ENCODE results near the gene TPRG1L. TPM values are rescaled to one million over a fixed set of nuclear protein-coding genes. Genes with fewer than 3 reads are reported as not detected.
A peak's percentile ranks its signal among the peaks of the same experiment; 100 is the strongest.

The TPRG1L gene
- total and polyA plus RNA-seq, 8 donors: 27.3 to 42.9 (median 32.2) TPM

- Histone ChIP-seq H3K4me1 (no peaks in the 10 kb centered on the region), H3K9me3 (no peaks in the 10 kb centered on the region), H3K27ac (no peak overlapping the region), H3K36me3 (peaks cover 0 to 92% of the 10 kb centered on the region in 2 donors), H3K4me3 (no peak overlapping the region), H3K27me3 (no peaks in the 10 kb centered on the region)
- ATAC-seq: no peak
- intact Hi-C loops (cut with DNase I): no loop called here
- TF ChIP-seq CTCF (IDR thresholded peaks at IDR 0.05): no peak
- DNase-seq: no peak
Measured at GRCh38 chr1:3641046-3641760, 16.4 kb downstream of the TPRG1L start.

DNA sequence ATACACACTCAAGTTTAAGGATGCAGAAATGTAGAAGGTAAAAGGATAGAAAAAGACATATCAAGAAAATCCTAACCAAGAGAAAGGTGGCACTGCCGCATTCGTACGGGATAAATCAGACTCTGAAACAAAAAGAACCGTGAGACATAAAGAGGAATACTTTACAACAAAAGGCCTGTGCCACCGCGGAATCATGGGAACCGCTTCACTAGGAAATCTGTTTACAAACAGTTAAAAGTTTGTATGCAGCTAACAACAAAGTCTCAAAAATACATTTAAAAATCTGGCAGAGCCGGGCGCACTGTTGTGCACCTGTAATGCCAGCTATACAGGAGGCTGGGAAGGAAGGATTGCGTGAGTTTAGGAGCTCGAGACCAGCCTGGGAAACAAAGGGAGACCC lies 17.0 kb downstream of the TPRG1L start:
- Histone ChIP-seq H3K27ac (no peak overlapping the region), H3K27me3 (no peaks in the 10 kb centered on the region), H3K9me3 (no peaks in the 10 kb centered on the region), H3K4me1 (no peaks in the 10 kb centered on the region), H3K4me3 (no peak overlapping the region), H3K36me3 (peaks cover 0 to 92% of the 10 kb centered on the region in 2 donors)
- no peak for TF ChIP-seq CTCF (IDR thresholded peaks at IDR 0.05)
- ATAC-seq: no peak
- intact Hi-C loops (cut with DNase I): no loop called here
- DNase-seq: no peak

- Histone ChIP-seq H3K4me1 (peaks cover 0 to 3% of the 10 kb centered on the region in 2 donors), H3K27me3 (no peaks in the 10 kb centered on the region), H3K36me3 (peaks cover 0 to 87% of the 10 kb centered on the region in 2 donors), H3K27ac (no peak overlapping the region), H3K4me3 (no peak overlapping the region), H3K9me3 (no peaks in the 10 kb centered on the region)
- ATAC-seq (no peak), DNase-seq (peak in 1 of 4 donors; percentile 43)
- no peak for TF ChIP-seq CTCF (IDR thresholded peaks at IDR 0.05)
- intact Hi-C loops (cut with DNase I): no loop called here
Measured at GRCh38 chr1:3642919-3643675, 18.3 kb downstream of the TPRG1L start.

GRCh38 chr1:3644273-3644672 lies 19.5 kb downstream of the TPRG1L start:
- peaks cover 4 to 12% of the 10 kb centered on the region in 2 donors for H3K4me1 ChIP-seq
- peaks cover 0 to 76% of the 10 kb centered on the region in 2 donors for H3K36me3 ChIP-seq
- no peak overlapping the region for H3K27ac ChIP-seq
- DNase-seq (no peak), ATAC-seq (no peak)
- intact Hi-C loops (cut with DNase I): no loop called here
- no peaks in the 10 kb centered on the region for H3K27me3 ChIP-seq
- TF ChIP-seq CTCF (IDR thresholded peaks at IDR 0.05): no peak
- no peak overlapping the region for H3K4me3 ChIP-seq
- no peaks in the 10 kb centered on the region for H3K9me3 ChIP-seq

DNA sequence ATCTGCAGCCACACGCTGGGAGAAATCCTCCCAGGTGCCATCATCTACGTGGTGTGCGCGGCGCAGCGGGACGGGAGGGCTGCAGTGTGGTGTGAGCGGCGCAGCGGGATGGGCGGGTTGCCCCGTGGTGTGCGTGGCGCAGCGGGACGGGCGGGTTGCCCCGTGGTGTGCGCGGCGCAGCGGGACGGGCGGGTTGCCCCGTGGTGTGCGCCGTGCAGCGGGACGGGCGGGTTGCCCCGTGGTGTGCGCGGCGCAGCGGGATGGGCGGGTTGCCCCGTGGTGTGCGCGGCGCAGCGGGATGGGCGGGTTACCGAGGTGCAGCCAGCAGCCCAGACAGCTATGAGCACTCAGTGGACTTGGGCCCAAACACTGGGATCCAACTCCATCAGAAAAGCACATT lies 20.4 kb downstream of the TPRG1L start:
- peaks cover 2% of the 10 kb centered on the region in 2 donors for H3K27me3 ChIP-seq
- ATAC-seq: no peak
- TF ChIP-seq CTCF (IDR thresholded peaks at IDR 0.05): no peak
- intact Hi-C loops (cut with DNase I): no loop called here
- H3K36me3 ChIP-seq: peaks cover 0 to 66% of the 10 kb centered on the region in 2 donors
- DNase-seq: peak in 1 of 4 donors; percentile 50
- H3K27ac ChIP-seq: no peak overlapping the region
- peaks cover 4 to 17% of the 10 kb centered on the region in 2 donors for H3K4me1 ChIP-seq
- H3K4me3 ChIP-seq: no peak overlapping the region
- no peaks in the 10 kb centered on the region for H3K9me3 ChIP-seq
